ENCODE data around the gene OR4F6.
"Not testable (repeated sequence)": the region's sequence is repeated elsewhere in the genome, so short reads cannot be mapped to it uniquely, and the experiment has no call there.

The OR4F6 gene

DNA sequence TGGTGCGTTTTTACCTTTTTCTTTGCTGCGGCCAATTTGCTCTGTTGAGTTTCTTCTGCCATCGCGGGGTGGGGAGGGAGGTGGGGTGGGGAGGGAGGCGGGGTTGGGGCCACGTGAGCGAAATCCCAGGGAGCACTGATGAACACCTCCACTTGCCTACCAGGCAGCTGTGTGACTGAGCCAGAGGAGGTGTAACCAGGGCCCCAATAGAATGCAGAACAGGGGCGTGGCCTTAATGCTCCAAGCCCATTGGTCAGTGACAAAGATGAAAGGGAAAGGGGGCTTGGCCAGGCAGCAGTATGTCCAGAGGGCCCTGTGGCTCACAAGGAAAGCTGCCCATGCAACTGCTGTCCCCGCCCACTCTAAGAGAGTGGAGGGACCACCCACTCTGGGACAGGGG is 21.4 kb upstream of the OR4F6 start:
- in situ Hi-C loops (cut with MboI; ENCODE audit: low pct_unique_long_range_greater_than_20kb, low sequenced_read_pairs, unreplicated experiment), result no loop called here
- TF ChIP-seq, protein P1, sequence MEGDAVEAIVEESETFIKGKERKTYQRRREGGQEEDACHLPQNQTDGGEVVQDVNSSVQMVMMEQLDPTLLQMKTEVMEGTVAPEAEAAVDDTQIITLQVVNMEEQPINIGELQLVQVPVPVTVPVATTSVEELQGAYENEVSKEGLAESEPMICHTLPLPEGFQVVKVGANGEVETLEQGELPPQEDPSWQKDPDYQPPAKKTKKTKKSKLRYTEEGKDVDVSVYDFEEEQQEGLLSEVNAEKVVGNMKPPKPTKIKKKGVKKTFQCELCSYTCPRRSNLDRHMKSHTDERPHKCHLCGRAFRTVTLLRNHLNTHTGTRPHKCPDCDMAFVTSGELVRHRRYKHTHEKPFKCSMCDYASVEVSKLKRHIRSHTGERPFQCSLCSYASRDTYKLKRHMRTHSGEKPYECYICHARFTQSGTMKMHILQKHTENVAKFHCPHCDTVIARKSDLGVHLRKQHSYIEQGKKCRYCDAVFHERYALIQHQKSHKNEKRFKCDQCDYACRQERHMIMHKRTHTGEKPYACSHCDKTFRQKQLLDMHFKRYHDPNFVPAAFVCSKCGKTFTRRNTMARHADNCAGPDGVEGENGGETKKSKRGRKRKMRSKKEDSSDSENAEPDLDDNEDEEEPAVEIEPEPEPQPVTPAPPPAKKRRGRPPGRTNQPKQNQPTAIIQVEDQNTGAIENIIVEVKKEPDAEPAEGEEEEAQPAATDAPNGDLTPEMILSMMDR (IDR thresholded peaks at IDR 0.05; ENCODE audit: extremely low read depth, insufficient read depth, missing control alignments), result no peak
- no peak for DNase-seq (ENCODE audit: low spot score)

DNA sequence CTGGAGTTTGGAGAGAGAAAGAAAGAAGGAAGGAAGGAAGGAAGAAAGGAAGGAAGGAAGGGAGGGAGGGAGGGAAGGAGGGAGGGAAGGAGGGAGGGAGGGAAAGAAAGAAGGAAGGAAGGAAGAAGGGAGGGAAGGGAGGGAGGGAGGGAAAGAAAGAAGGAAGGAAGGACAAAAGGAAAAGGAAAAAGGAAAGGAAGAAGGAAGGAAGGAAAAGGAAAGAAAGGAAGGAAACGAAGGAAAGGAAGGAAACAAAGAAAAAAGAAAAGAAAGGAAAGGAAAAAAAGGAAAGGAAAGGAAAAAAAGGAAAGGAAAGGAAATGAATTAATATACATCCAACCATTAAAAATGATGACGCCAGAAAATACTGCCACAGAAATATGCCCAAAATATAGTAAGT is 18.7 kb upstream of the OR4F6 start:
- TF ChIP-seq, protein P1 (IDR thresholded peaks at IDR 0.05; ENCODE audit: extremely low read depth, insufficient read depth, missing control alignments), result no peak
- DNase-seq (ENCODE audit: low spot score), result no peak
- in situ Hi-C loops (cut with MboI; ENCODE audit: low pct_unique_long_range_greater_than_20kb, low sequenced_read_pairs, unreplicated experiment), result no loop called here

DNA sequence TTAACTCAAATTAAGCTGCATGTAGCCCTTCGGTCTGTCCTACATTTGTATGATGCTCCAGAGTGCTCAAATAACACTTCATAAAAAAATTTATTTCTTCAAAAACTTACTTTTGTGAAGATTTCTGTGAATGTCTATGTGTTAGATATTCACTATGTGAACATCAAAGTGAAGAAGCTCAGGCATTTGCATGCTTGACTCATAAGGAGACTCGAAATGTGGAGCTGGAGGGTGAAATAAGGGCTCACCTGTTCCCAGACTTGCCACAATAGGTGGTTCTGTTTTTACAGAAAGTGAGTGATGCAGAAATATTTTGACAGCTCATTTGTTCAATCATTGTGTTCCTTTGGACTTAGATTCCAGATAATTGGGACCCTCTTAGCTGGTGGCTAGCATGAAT is 16.9 kb upstream of the OR4F6 start:
- DNase-seq (ENCODE audit: low spot score); in situ Hi-C loops (cut with MboI; ENCODE audit: low pct_unique_long_range_greater_than_20kb, low sequenced_read_pairs, unreplicated experiment): not testable (repeated sequence)

- DNase-seq (ENCODE audit: low spot score); in situ Hi-C loops (cut with MboI; ENCODE audit: low pct_unique_long_range_greater_than_20kb, low sequenced_read_pairs, unreplicated experiment): not testable (repeated sequence)
Observed at GRCh38 chr15:101788001-101788400, 15.3 kb upstream of the OR4F6 start.

DNA sequence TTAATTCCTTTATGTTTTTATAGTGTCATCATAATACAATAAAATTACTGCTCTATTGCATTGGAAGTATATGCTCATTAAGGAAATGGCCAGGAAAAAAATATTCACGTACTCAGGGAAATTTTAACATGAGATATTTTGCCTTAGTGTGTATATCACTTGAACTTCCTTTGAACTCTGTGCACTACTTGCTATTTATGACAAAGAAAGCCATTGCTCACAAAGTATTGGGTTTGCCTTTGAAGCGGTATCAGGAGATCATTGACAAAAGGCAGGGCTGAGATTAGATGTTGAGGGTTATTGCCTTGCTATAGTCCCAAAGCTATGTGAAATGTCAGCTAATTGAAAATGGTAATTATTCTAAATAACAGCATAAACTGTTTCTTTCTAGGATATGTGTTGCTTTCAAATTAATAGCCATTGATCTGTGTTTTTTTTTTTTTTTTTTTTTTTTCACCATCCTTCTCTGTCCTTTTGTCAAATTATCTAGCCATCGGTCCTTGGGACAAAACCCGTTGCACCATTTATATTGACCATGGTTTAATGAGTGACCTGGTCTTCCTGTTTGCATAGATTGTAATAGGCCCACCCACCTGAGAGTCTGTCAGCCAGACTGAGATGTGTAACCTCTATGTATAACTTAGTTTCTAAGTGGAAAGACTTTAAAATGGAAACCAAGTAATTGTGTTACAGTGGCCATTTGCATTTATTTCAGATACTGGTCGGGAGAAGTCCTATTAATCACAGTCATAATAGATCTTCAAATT is 14.6 kb upstream of the OR4F6 start:
- DNase-seq (ENCODE audit: low spot score), result not testable (repeated sequence)

DNA sequence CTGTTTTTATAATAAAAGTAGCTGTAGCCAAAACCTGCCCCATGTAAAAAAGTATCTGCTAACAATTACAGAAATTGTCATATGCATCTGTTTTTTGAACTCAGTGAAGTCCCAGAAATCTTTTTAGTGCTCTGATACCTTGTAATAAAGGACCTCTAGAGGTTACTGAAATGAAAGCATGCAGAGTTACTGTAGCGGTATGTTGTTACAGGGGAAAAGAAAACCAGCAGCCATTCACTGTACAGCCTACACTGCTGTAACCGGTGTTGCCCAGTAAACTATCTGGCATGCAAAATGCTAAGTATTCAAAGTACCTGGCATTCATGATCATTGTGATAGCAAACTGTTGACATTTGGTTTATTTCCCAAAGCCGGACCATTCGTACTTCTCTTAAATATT is 12.6 kb upstream of the OR4F6 start:
- in situ Hi-C loops (cut with MboI; ENCODE audit: low pct_unique_long_range_greater_than_20kb, low sequenced_read_pairs, unreplicated experiment); DNase-seq (ENCODE audit: low spot score): not testable (repeated sequence)

More for the DNA sequence above, 14.6 kb upstream of the OR4F6 start:
- in situ Hi-C loops (cut with MboI; ENCODE audit: low pct_unique_long_range_greater_than_20kb, low sequenced_read_pairs, unreplicated experiment), result not testable (repeated sequence)

- DNase-seq (ENCODE audit: low spot score); in situ Hi-C loops (cut with MboI; ENCODE audit: low pct_unique_long_range_greater_than_20kb, low sequenced_read_pairs, unreplicated experiment): not testable (repeated sequence)
Observed at GRCh38 chr15:101793981-101794380, 9.3 kb upstream of the OR4F6 start.

- TF ChIP-seq, protein P1 (IDR thresholded peaks at IDR 0.05; ENCODE audit: extremely low read depth, insufficient read depth, missing control alignments), result no peak
- no peak for DNase-seq (ENCODE audit: low spot score)
- in situ Hi-C loops (cut with MboI; ENCODE audit: low pct_unique_long_range_greater_than_20kb, low sequenced_read_pairs, unreplicated experiment), result no loop called here
Observed at GRCh38 chr15:101795455-101795854, 7.9 kb upstream of the OR4F6 start.

DNA sequence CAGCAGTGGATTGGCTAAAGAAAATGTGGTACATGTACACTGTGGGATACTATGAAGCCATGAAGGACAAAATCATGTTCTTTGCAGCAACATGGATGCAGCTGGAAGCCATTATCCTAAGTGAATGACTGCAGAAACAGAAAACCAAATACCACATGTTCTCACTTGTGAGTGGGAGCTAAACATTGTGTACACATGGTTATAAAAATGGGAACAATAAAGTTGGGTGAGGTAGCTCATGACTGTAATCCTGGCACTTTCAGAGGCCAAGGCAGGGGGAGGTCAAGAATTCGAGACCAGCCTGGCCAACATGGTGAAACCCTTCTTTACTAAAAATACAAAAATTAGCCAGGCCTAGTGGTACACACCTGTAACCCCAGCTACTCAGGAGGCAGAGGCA is 3.6 kb upstream of the OR4F6 start:
- TF ChIP-seq, protein P1 (IDR thresholded peaks at IDR 0.05; ENCODE audit: extremely low read depth, insufficient read depth, missing control alignments), result no peak
- in situ Hi-C loops (cut with MboI; ENCODE audit: low pct_unique_long_range_greater_than_20kb, low sequenced_read_pairs, unreplicated experiment), result no loop called here
- no peak for DNase-seq (ENCODE audit: low spot score)

Measured in GM13977 (cell line).